ENCODE results near the gene WIPF2. TPM values are rescaled to one million over a fixed set of nuclear protein-coding genes. Genes with fewer than 3 reads are reported as not detected.

WIPF2 gene
- polyA plus RNA-seq (7.4 to 11.1 TPM (median 8.5 TPM) in 3 replicates), polyA minus RNA-seq (9.4 to 21.3 TPM (median 9.4 TPM) in 3 replicates)
- 16.2 TPM for polyA plus RNA-seq (2011; ENCODE audit: low read depth)
- 7.8 and 9.1 TPM in 2 replicates for polyA plus RNA-seq (2011; cell fraction: cytosol; rRNA removed)
- polyA plus RNA-seq (2011; cell fraction: nucleus; rRNA removed) = 15.6 and 17.1 TPM in 2 replicates
- 16.7 and 24.5 TPM in 2 replicates for polyA plus RNA-seq (2012; ENCODE audit: low replicate concordance)
- polyA minus RNA-seq (2011; cell fraction: cytosol; rRNA and poly(A)+ RNA removed) = 7.1 TPM
- polyA minus RNA-seq (2011; cell fraction: nucleus; rRNA and poly(A)+ RNA removed) = 7.1 and 10.7 TPM in 2 replicates

DNA sequence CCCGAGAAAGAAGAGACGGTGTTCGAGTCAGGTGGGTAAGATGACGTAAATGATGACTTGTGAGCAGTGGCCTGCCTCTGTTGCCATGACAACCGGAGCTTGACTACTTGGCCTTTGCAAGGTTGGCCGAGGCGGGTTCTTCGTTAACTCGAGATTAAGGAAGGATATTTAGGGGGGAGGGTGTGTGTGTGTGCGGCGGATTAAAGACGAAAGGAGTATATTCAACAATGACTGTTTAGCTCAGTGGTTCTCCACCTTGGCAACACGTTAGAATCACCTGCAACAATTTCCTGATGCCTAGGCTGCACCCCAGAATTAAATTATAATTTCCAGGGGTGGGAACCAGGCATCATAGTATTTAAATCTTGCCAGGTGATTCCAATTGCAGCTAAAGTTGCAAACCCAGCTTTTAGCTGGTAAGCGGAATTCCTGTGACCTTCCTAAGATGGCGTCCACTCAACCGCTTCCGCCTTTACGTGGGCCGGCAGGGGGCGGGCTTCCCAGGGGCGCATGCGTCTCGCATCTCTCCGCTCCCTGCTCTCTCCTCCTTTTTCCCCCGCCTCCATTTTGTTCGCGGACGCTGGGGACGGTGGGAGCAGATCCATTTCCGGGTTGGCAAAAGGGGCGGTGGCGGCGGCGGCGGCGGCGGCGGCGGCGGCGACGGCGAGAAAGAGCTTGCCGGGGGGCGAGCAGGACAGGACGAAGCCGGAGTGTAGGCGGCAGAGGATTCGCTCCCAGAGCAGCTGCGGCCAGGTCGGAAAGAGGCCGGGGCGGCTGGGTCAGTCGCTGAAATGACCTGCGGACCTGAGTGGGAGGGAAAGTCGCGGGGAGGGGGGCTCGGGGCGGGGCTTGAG, at the start of gene WIPF2:
Gene WIPF2 (plus strand): TSS at position 565 of the 854 bp plus-strand sequence. CDS start 37,156 bp downstream, outside the sequence.
- FAIRE-seq (peak; percentile 58), DNase-seq (ENCODE audit: low read depth, low spot score) (no peak)
- H3K27ac ChIP-seq (ENCODE audit: control insufficient read depth, insufficient read depth, low read length) = peak within 1 kb of the TSS; percentile 82
- peak within 1 kb of the TSS; percentile 90 for H3K9ac ChIP-seq (ENCODE audit: control insufficient read depth, extremely low read depth, insufficient read depth, low read length)
- H3K9me1 ChIP-seq (ENCODE audit: control insufficient read depth, extremely low read depth, insufficient read depth, low read length) = no peaks in the 10 kb centered on the region
- H3K4me3 ChIP-seq (ENCODE audit: control insufficient read depth in 2 of 3, extremely low read depth in 1 of 3, insufficient read depth in 2 of 3, low read depth in 1 of 3, low read length in 3 of 3) = peak within 1 kb of the TSS; percentile 55 to 99 (median 89)
- H3K79me2 ChIP-seq (ENCODE audit: control insufficient read depth, insufficient read depth, low read length) = peaks cover 27% of the 10 kb centered on the region
- H3K36me3 ChIP-seq (ENCODE audit: control insufficient read depth in 2 of 2, extremely low read depth in 1 of 2, insufficient read depth in 2 of 2, low read length in 2 of 2) = peaks cover 2 to 4% of the 10 kb centered on the region in 2 experiments
- TF ChIP-seq EZH2 (IDR thresholded peaks at IDR 0.05; ENCODE audit: low read length) = no peak
- peak; percentile 43 to 82 (median 56) for TF ChIP-seq CTCF (optimal IDR thresholded peaks at IDR 0.05 in 1 of 3, IDR thresholded peaks at IDR 0.05 in 1 of 3, conservative IDR thresholded peaks at IDR 0.05 in 1 of 3; ENCODE audit: extremely low read depth in 1 of 3, insufficient read depth in 2 of 3, low read length in 3 of 3)
- no peaks in the 10 kb centered on the region for H4K20me1 ChIP-seq (ENCODE audit: control insufficient read depth, extremely low read depth, insufficient read depth, low read length)
- H3K4me1 ChIP-seq (ENCODE audit: control insufficient read depth, extremely low read depth, insufficient read depth, low read length) = peaks cover 5% of the 10 kb centered on the region
- no peaks in the 10 kb centered on the region for H3K9me3 ChIP-seq (ENCODE audit: control insufficient read depth, low read depth, low read length)
- peak within 1 kb of the TSS; percentile 86 for H2AFZ ChIP-seq (ENCODE audit: control insufficient read depth, low read length)
- H3K4me2 ChIP-seq (ENCODE audit: control insufficient read depth, extremely low read depth, insufficient read depth, low read depth, low read length) = peak within 1 kb of the TSS; percentile 94
- dilution Hi-C loops (cut with MboI; ENCODE audit: extremely low pct_ligation_motif_present, low sequenced_read_pairs) = no loop called here
- H3K27me3 ChIP-seq (ENCODE audit: control insufficient read depth, extremely low read depth, insufficient read depth, low read length) = no peaks in the 10 kb centered on the region

DNA sequence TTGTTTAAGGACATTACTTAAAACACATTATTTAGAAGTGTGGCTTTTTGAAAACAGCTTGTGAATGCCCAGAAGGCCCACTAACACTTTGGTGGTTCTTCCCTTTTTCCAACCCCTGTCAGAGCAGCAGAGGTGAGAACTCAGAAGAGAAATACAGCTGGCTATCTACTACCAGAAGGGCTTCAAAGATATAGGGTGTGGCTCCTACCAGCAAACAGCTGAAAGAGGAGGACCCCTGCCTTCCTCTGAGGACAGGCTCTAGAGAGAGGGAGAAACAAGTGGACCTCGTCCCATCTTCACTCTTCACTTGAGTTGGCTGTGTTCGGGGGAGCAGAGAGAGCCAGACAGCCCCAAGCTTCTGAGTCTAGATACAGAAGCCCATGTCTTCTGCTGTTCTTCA, 48.8 kb upstream of the WIPF2 start:
- TF ChIP-seq EZH2 (IDR thresholded peaks at IDR 0.05; ENCODE audit: low read length) (no peak), CTCF (optimal IDR thresholded peaks at IDR 0.05 in 1 of 3, IDR thresholded peaks at IDR 0.05 in 1 of 3, conservative IDR thresholded peaks at IDR 0.05 in 1 of 3; ENCODE audit: extremely low read depth in 1 of 3, insufficient read depth in 2 of 3, low read length in 3 of 3) (no peak)
- no peak for FAIRE-seq
- no peak overlapping the region for H3K4me2 ChIP-seq (ENCODE audit: control insufficient read depth, extremely low read depth, insufficient read depth, low read depth, low read length)
- no peak overlapping the region for H2AFZ ChIP-seq (ENCODE audit: control insufficient read depth, low read length)
- no peak overlapping the region for H3K27ac ChIP-seq (ENCODE audit: control insufficient read depth, insufficient read depth, low read length)
- no peak for DNase-seq (ENCODE audit: low read depth, low spot score)
- no peaks in the 10 kb centered on the region for H3K79me2 ChIP-seq (ENCODE audit: control insufficient read depth, insufficient read depth, low read length)
- H3K4me1 ChIP-seq (ENCODE audit: control insufficient read depth, extremely low read depth, insufficient read depth, low read length) = peaks cover 5% of the 10 kb centered on the region
- no peaks in the 10 kb centered on the region for H3K27me3 ChIP-seq (ENCODE audit: control insufficient read depth, extremely low read depth, insufficient read depth, low read length)
- no peak overlapping the region for H3K4me3 ChIP-seq (ENCODE audit: control insufficient read depth in 2 of 3, extremely low read depth in 1 of 3, insufficient read depth in 2 of 3, low read depth in 1 of 3, low read length in 3 of 3)
- H3K9me3 ChIP-seq (ENCODE audit: control insufficient read depth, low read depth, low read length) = no peaks in the 10 kb centered on the region
- no peak overlapping the region for H3K9ac ChIP-seq (ENCODE audit: control insufficient read depth, extremely low read depth, insufficient read depth, low read length)
- H3K9me1 ChIP-seq (ENCODE audit: control insufficient read depth, extremely low read depth, insufficient read depth, low read length) = no peaks in the 10 kb centered on the region
- dilution Hi-C loops (cut with MboI; ENCODE audit: extremely low pct_ligation_motif_present, low sequenced_read_pairs) = no loop called here
- no peaks in the 10 kb centered on the region for H4K20me1 ChIP-seq (ENCODE audit: control insufficient read depth, extremely low read depth, insufficient read depth, low read length)
- H3K36me3 ChIP-seq (ENCODE audit: control insufficient read depth in 2 of 2, extremely low read depth in 1 of 2, insufficient read depth in 2 of 2, low read length in 2 of 2) = peaks cover 27 to 46% of the 10 kb centered on the region in 2 experiments

Data from keratinocyte (primary cell).